Bronchial epithelial cell (primary cell): ENCODE results near the gene MMP14. TPM values are rescaled to one million over a fixed set of nuclear protein-coding genes. Genes with fewer than 3 reads are reported as not detected.

Experiments used
- DNase-seq: peaks from one replicate; pipeline ENCODE4 v3.0.0-alpha.2; 2010; ENCODE audit warnings: low read depth
- FAIRE-seq: peaks from 2 replicates; lab custom pipeline; 2011; peaks lifted over from hg19 to GRCh38; lab: Jason Lieb, UNC
- H3K27me3 ChIP-seq: 2 replicates; pipeline ENCODE4 v1.5.1; 2011; ENCODE audit warnings: low read length; ENCODE audit not compliant: control insufficient read depth, insufficient read depth
- H3K36me3 ChIP-seq: 2 replicates; pipeline ENCODE4 v1.5.1; 2011; ENCODE audit warnings: low read length; ENCODE audit not compliant: control insufficient read depth, insufficient read depth
- H3K4me3 ChIP-seq: 2 replicates; pipeline ENCODE4 v1.5.1; 2011; ENCODE audit warnings: mild to moderate bottlenecking, low read depth, low read length, control low read depth
- total RNA-seq: library from RNA; depleted of rRNA; stranded (reverse); fragments of >200 nt; gene quantifications from 2 replicates; pipeline ENCODE4 v1.2.1, GENCODE V29; 2014
- TF ChIP-seq, protein P1 (sequence below): IDR thresholded peaks from 2 replicates; pipeline ENCODE4 v1.5.1; 2011; ENCODE audit warnings: mild to moderate bottlenecking, moderate library complexity, low read length, control low read depth, inconsistent platforms; ENCODE audit not compliant: insufficient read depth, severe bottlenecking

The MMP14 gene
- total RNA-seq, 1 donor from 2014 or later, result 126 TPM

DNA sequence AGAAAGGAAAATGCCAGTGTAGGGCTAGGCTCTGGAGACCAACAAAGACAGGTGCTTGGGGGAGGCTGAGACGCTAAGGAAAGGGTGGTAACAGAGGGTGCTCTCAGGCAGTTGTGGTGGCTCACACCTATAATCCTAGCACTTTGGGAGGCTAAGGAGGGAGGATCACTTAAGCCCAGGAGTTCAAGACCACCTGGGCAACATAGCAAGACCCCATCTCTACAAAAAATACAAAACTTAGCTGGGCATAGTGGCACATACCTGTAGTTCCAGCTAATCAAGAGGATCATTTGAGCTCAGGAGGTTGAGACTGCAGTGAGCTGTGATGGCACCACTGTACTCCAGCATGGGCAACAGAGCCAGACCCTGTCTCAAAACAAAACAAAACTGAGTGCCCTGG is 59.0 kb downstream of the MMP14 start:
- TF ChIP-seq, protein P1, sequence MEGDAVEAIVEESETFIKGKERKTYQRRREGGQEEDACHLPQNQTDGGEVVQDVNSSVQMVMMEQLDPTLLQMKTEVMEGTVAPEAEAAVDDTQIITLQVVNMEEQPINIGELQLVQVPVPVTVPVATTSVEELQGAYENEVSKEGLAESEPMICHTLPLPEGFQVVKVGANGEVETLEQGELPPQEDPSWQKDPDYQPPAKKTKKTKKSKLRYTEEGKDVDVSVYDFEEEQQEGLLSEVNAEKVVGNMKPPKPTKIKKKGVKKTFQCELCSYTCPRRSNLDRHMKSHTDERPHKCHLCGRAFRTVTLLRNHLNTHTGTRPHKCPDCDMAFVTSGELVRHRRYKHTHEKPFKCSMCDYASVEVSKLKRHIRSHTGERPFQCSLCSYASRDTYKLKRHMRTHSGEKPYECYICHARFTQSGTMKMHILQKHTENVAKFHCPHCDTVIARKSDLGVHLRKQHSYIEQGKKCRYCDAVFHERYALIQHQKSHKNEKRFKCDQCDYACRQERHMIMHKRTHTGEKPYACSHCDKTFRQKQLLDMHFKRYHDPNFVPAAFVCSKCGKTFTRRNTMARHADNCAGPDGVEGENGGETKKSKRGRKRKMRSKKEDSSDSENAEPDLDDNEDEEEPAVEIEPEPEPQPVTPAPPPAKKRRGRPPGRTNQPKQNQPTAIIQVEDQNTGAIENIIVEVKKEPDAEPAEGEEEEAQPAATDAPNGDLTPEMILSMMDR, result no peak
- no peaks in the 10 kb centered on the region for H3K36me3 ChIP-seq
- no peaks in the 10 kb centered on the region for H3K27me3 ChIP-seq
- DNase-seq, result no peak
- no peak for FAIRE-seq
- no peak overlapping the region for H3K4me3 ChIP-seq

DNA sequence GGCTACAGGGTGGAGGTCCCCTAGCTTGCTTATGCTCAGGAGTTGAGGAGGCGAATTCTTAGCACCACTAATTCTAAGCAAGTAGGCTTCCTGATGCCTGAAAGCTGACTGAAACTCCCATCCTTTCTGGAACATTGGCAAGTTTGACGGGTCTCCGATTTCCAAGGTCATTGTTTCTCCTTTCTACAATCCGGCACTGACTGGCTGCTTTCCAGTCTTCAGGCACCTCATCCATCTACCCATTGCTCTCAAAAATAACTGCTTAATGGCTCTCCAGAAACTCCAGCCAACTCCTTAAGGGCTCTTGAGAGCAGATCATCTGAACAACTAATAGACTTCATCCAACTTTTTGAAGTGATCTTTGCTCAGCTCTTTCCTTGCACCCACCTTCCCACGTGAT is 60.0 kb downstream of the MMP14 start:
- FAIRE-seq (no peak), DNase-seq (no peak)
- Histone ChIP-seq H3K4me3 (no peak overlapping the region), H3K36me3 (peaks cover 4% of the 10 kb centered on the region), H3K27me3 (no peaks in the 10 kb centered on the region)
- TF ChIP-seq, protein P1, result no peak

DNA sequence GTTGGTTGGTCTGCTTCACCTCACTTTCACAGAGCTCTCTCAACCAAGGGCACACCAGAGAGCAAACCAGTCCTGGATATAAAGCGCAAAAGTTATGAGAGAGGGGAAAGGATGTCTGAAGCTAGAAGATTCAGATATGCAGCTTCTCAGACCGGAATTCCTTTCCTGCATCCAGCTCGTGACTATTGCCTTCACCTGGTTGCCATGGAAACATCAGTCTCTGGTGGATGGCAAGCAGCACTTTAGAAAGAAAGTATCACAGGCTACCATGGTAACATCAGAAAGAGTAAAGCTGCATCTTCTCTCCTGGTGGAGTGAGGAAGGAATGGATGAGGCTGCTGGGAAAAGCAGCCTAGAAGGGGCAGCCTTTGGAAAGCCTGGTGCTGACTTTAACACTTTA is 60.4 kb downstream of the MMP14 start:
- DNase-seq, result no peak
- no peak for FAIRE-seq
- no peak overlapping the region for H3K4me3 ChIP-seq
- TF ChIP-seq, protein P1, result no peak
- H3K27me3 ChIP-seq, result no peaks in the 10 kb centered on the region
- peaks cover 6% of the 10 kb centered on the region for H3K36me3 ChIP-seq

DNA sequence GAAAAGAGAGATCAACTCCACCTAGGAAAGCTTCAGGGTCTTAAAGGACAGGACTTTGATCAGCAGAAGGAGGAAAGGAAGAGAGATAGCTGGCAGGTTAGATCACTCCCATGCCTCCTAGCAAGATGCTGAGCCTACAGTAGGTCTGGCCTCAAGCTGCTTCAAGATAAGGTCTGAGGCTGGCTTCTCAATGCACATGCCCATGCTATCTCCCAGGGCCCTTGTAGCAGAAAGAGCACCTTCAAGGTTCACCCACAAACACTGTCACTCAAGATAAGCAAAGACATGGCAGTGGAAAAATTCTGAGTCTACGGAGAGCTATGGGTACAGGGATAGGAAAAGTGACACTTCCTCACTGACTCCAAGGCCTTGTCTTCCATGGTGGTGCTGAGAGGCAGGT is 61.0 kb downstream of the MMP14 start:
- FAIRE-seq, result no peak

More for the DNA sequence above, 61.0 kb downstream of the MMP14 start:
- peaks cover 6% of the 10 kb centered on the region for H3K36me3 ChIP-seq
- no peak overlapping the region for H3K4me3 ChIP-seq
- DNase-seq, result no peak
- H3K27me3 ChIP-seq, result no peaks in the 10 kb centered on the region
- TF ChIP-seq, protein P1, result no peak

Other genes with a start within 250 kb of the MMP14 start
- gene DAD1, start 247.4 kb upstream of the MMP14 start, total RNA-seq, result 193 and 236 TPM in 2 replicates
- 5.3 and 8.2 TPM in 2 replicates for gene ABHD4, start 238.3 kb upstream of the MMP14 start, total RNA-seq
- not detected in 2 replicates for gene OR6J1, start 192.2 kb upstream of the MMP14 start, total RNA-seq
- gene OXA1L, start 69.9 kb upstream of the MMP14 start, total RNA-seq, result 25.6 and 29.2 TPM in 2 replicates
- 0.51 and 0.79 TPM in 2 replicates for gene SLC7A7, start 21.1 kb upstream of the MMP14 start, total RNA-seq
- 33.2 and 38.7 TPM in 2 replicates for gene MRPL52, start 6.7 kb upstream of the MMP14 start, total RNA-seq
- 34.8 and 63.6 TPM in 2 replicates for gene LRP10, start 35.2 kb downstream of the MMP14 start, total RNA-seq
- under 0.01 TPM in 1 of 2 replicates, not detected in the other for gene REM2, start 46.6 kb downstream of the MMP14 start, total RNA-seq
- gene RBM23, start 82.6 kb downstream of the MMP14 start, total RNA-seq, result 26.6 and 41.2 TPM in 2 replicates
- 79.2 and 91.1 TPM in 2 replicates for gene PRMT5, start 92.8 kb downstream of the MMP14 start, total RNA-seq
- 58.8 and 113 TPM in 2 replicates for gene HAUS4, start 120.5 kb downstream of the MMP14 start, total RNA-seq
- gene AJUBA, start 146.0 kb downstream of the MMP14 start, total RNA-seq, result 174 and 223 TPM in 2 replicates
- gene C14orf93, start 173.6 kb downstream of the MMP14 start, total RNA-seq, result 6.3 and 7.4 TPM in 2 replicates
- 158 and 220 TPM in 2 replicates for gene PSMB5, start 198.3 kb downstream of the MMP14 start, total RNA-seq
- not detected in 2 replicates for gene PSMB11, start 205.6 kb downstream of the MMP14 start, total RNA-seq
- 2.7 and 2.9 TPM in 2 replicates for gene CDH24, start 220.9 kb downstream of the MMP14 start, total RNA-seq